HG03064 (cell line): ENCODE data around the gene HSPA1A.
"Not testable (repeated sequence)": the region's sequence is repeated elsewhere in the genome, so short reads cannot be mapped to it uniquely, and the experiment has no call there.

Source experiments
- ATAC-seq: cut with Tn5 transposase; IDR thresholded peaks from one replicate; pipeline ENCODE4 v1.9.1; 2021; ENCODE audit warnings: low read depth; ENCODE audit not compliant: unreplicated experiment

HSPA1A gene

GRCh38 chr6:31806470-31807272 is 8.7 kb upstream of the HSPA1A start, which contains the start of gene LSM2:
Gene LSM2, minus strand, starts transcription at chr6:31806966. Its CDS starts 209 bp downstream, at chr6:31806757.
- ATAC-seq: peak; percentile 80

- ATAC-seq: not testable (repeated sequence)
These were observed 6.7 kb upstream of the HSPA1A start for GRCh38 chr6:31808599-31808998.

GRCh38 chr6:31811645-31812044 is 3.7 kb upstream of the HSPA1A start:
- ATAC-seq: no peak

- no peak for ATAC-seq
These were observed 1.9 kb upstream of the HSPA1A start for GRCh38 chr6:31813465-31813849.

GRCh38 chr6:31814677-31815024 is 692 bp upstream of the HSPA1A start:
- no peak for ATAC-seq

- ATAC-seq: not testable (repeated sequence)
These were observed 2.0 kb downstream of the HSPA1A start for GRCh38 chr6:31817133-31817928.

GRCh38 chr6:31817929-31818511 is 2.7 kb downstream of the HSPA1A start:
- not testable (repeated sequence) for ATAC-seq

GRCh38 chr6:31819871-31820299 is 4.5 kb downstream of the HSPA1A start:
- ATAC-seq: no peak

- not testable (repeated sequence) for ATAC-seq
These were observed 5.1 kb downstream of the HSPA1A start for GRCh38 chr6:31820399-31820798.

- ATAC-seq: no peak
These were observed 6.1 kb downstream of the HSPA1A start for GRCh38 chr6:31821301-31822035.

- no peak for ATAC-seq
These were observed 6.9 kb downstream of the HSPA1A start for GRCh38 chr6:31822036-31822821.

GRCh38 chr6:31823592-31824196 is 8.4 kb downstream of the HSPA1A start:
- ATAC-seq: not testable (repeated sequence)

- no peak for ATAC-seq
These were observed 10.2 kb downstream of the HSPA1A start for GRCh38 chr6:31825553-31825952.

GRCh38 chr6:31826793-31827285 is 11.5 kb downstream of the HSPA1A start:
- no peak for ATAC-seq

- peak; percentile 45 for ATAC-seq
These were observed 12.1 kb downstream of the HSPA1A start, which contains the start of gene HSPA1B for GRCh38 chr6:31827286-31828079. Gene HSPA1B, plus strand, starts transcription at chr6:31827738. Its CDS starts 213 bp downstream, at chr6:31827951.

GRCh38 chr6:31829633-31830283 is 14.4 kb downstream of the HSPA1A start:
- ATAC-seq: no peak

- ATAC-seq: no peak
These were observed 15.6 kb downstream of the HSPA1A start for GRCh38 chr6:31830886-31831335.
